Left colon (tissue), 2 donors: ENCODE data around the gene IGF1R. TPM values are rescaled to one million over a fixed set of nuclear protein-coding genes. Genes with fewer than 3 reads are reported as not detected.
A peak's percentile ranks its signal among the peaks of the same experiment; 100 is the strongest.

Experiments
- ATAC-seq: fragments of 200-7000 bp; cut with Tn5 transposase; one replicate; pipeline ENCODE4 v1.9.1; 2020; ENCODE audit warnings: mild to moderate bottlenecking, moderate library complexity
- DNase-seq, 2 donors: peaks; one replicate each; pipeline ENCODE4 v3.0.0-alpha.2; 2020
- intact Hi-C, 2 donors: fragments of 100-400 bp; cut with DNase I in 1 of 2; cut with micrococcal nuclease in 1 of 2; formaldehyde crosslinking; loops; one replicate each; pipeline versions ENCODE4 v1.11.2 to v1.14.0; 2022; cut with DNase I, micrococcal nuclease
- total RNA-seq, 2 donors: library from RNA; stranded (reverse); fragmentation: NEBNext Ultra II Directional; extraction: Animal tissue kit (Norgen Biotek cat#: 25700); gene quantifications; one replicate each; pipeline ENCODE4 v1.2.1, GENCODE V29; 2021
- donor health status: DM: no; HTN: no; CAD: no.
- donor health status: DM: yes; HTN: yes; CAD: no.

IGF1R gene
- total RNA-seq, 2 donors from 2014 or later = 40.2 to 42.0 TPM

- ATAC-seq (no peak), DNase-seq (no peak)
- intact Hi-C loops = no loop called here
Observed at GRCh38 chr15:98823012-98823458, 174.7 kb downstream of the IGF1R start.

DNA sequence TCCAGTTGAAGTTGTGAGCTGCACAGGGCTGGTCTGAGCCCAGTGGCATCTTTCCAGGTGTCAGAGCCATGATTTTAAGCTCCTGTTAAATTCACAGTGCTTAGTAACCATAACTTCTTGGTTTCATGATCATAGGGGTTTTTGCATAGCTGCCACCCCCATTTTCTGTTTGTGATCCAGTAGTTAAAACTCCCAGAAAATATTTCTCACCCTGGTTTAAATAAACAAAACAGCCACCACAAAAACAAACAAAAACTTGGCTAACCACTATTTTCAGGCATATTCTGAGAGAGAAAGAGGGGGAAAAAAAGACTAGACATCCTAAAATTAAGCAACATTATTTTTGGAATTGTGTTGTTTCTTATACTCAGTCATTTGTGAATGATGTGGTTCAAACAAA, 175.3 kb downstream of the IGF1R start:
- intact Hi-C loops = no loop called here
- ATAC-seq (no peak), DNase-seq (no peak)

GRCh38 chr15:98824595-98824994, 176.3 kb downstream of the IGF1R start:
- intact Hi-C loops = no loop called here
- DNase-seq (no peak), ATAC-seq (no peak)

DNA sequence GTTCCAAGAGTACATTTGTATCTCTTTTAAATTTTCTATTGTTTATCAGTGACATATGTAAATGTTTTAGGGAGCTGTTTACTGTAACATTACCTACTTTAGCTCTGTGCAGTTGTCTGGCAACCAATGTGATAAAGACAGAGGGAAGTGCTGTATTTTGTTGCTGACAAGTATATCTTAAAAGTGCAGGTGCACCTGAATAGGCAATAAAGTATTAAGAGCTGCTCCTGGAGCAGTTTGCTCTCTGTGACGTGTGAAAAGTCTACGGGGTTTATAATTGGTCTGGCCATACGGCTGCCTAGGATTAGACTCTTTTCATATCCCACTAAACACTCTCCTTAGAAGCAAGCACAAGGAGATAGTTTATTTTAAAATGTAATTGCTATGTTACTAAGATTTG, 178.3 kb downstream of the IGF1R start:
- ATAC-seq = peak; percentile 76
- DNase-seq = no peak
- intact Hi-C loops = no loop called here

GRCh38 chr15:98827217-98827616, 178.9 kb downstream of the IGF1R start:
- ATAC-seq (no peak), DNase-seq (no peak)
- intact Hi-C loops = no loop called here

DNA sequence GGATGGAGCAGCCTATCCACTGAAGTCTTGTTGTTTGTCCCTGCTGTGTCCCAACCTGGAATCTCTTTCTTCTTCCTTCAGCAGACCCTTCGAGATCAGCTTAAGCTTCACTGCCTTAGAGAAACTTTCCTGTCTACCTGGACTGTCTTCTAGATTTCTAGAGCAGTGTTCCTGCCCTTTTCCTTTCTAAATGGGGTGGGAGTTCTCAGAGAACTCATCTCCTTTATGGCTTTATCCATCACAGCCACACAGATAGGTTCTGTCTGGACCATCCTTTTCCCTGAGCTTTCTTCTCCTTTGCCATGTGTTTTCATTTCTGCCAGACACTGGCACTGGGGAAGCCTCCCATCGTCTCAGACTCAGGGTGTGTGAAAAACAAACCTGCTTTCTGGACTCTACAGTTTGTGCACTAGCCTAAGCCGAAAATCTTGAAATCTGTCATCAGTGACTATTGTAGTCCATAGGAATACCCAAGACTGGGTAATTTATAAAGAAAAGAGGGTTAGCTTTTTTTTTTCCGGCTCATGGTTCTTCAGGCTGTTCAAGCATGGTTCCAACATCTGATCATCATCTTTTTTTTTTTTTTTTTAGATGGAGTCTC, 181.8 kb downstream of the IGF1R start:
- DNase-seq = no peak
- intact Hi-C loops = no loop called here
- ATAC-seq = no peak

GRCh38 chr15:98834976-98835375, 186.6 kb downstream of the IGF1R start:
- no peak for ATAC-seq
- intact Hi-C loops = no loop called here

GRCh38 chr15:98835876-98836275, 187.5 kb downstream of the IGF1R start:
- no peak for DNase-seq
- ATAC-seq = no peak
- intact Hi-C loops = no loop called here

More at GRCh38 chr15:98834976-98835375, 186.6 kb downstream of the IGF1R start:
- no peak for DNase-seq

GRCh38 chr15:98838387-98839259, 190.3 kb downstream of the IGF1R start:
- ATAC-seq (no peak), DNase-seq (no peak)
- intact Hi-C loops = no loop called here

GRCh38 chr15:98840053-98840452, 191.7 kb downstream of the IGF1R start:
- no peak for ATAC-seq

GRCh38 chr15:98841419-98841970, 193.2 kb downstream of the IGF1R start:
- ATAC-seq (no peak), DNase-seq (no peak)
- intact Hi-C loops = no loop called here

More at GRCh38 chr15:98840053-98840452, 191.7 kb downstream of the IGF1R start:
- intact Hi-C loops = no loop called here
- no peak for DNase-seq

DNA sequence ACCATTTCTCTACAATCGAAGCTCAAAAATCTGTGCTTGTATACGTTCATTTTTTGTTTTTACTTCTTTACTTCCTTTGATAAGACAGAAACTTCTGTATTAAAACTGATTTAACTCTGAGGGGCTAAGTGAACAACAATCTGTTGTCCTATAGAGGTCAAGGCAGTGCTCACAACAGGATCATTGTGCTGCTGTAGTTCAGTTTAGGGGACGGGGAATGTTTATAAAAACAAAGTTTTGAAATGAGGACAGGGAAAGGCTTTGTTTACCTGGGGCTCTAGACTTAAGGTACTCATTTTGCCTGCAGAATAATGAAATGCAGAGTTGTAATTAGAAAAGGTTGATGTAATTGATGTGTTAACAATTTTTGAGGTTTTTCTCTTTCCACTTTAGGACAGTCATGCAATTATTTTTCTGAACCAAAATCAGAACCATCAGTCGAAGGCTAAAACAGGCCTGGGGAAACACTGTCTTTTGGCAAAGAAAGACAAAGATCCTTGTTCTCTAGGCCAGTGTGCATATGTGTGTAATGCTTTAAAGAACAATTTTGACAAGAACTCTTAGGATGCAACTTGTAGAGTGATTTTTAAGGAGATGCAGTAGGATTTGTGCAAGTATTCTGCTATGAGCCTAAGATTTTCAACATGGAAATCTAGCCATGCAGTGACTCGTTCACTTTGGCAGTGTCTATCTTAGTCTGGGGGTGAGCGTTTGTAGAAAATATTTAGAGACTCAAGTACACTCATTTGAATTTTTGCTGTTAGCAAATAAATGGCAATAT, 194.0 kb downstream of the IGF1R start:
- intact Hi-C loops = no loop called here
- ATAC-seq (no peak), DNase-seq (no peak)

GRCh38 chr15:98842973-98843285, 194.6 kb downstream of the IGF1R start:
- peak; percentile 64 for ATAC-seq
- DNase-seq = no peak

DNA sequence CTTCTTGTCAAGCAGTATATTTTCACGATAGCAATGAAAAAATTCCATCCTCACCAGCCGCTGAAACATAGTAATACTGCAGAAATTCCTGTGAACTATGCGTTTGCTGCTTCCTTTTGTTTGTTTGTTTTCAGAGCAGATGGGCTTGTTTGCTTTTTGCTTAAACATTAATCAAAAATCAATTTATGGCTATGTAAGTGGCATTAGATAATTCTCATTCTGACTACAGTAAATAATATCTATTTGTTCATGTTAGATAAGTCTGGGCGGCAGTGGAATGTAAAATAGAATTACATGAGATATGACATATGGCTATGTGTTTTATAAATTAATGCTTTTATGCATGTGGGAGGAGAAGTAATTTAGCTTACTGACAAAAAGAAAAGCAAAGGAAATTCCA, 195.5 kb downstream of the IGF1R start:
- no peak for DNase-seq
- intact Hi-C loops = no loop called here
- ATAC-seq = peak; percentile 29

More at GRCh38 chr15:98842973-98843285, 194.6 kb downstream of the IGF1R start:
- intact Hi-C loops = no loop called here

- no peak for ATAC-seq
- intact Hi-C loops = no loop called here
- DNase-seq = no peak
Observed at GRCh38 chr15:98844261-98844660, 195.9 kb downstream of the IGF1R start.

- ATAC-seq = no peak
- intact Hi-C loops = no loop called here
- DNase-seq = no peak
Observed at GRCh38 chr15:98845138-98845884, 197.0 kb downstream of the IGF1R start.

DNA sequence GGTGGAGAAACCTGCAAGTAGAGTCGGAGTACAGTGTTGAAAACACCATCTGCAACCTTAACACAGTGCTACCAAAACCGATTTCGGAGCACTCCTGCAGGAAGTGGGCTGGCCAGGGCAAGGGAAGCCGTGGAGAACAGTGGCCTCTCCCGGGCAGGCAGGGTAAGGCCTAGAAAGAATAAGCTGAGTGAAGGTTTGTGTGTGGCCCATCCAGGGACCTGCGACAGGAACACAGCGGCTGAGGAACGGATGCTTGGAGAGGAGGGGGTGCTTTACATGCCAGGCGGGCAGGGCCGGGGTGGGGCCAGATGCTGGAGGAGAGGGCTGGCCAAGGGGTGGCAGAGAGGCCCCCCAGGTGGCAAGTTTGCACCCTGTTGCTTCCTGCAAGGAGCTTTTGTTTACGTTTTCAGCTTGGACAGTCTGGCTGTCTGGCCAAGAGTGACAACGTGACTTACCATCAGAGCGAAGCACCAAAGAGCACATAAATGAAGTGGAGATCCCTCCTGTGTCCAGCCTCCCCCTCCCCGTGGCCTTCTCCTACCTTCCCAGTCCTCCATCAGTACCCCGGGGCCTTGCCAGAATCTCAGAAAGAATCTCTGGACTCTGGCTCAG, 202.7 kb downstream of the IGF1R start:
- intact Hi-C loops = no loop called here
- DNase-seq (peak; percentile 75 to 78), ATAC-seq (peak; percentile 69)

GRCh38 chr15:98853161-98853560, 204.8 kb downstream of the IGF1R start:
- intact Hi-C loops = no loop called here
- ATAC-seq = peak; percentile 86
- DNase-seq = peak; percentile 87 to 89
